ENCODE data around the gene GARIN1A.
"Not testable (repeated sequence)": the region's sequence is repeated elsewhere in the genome, so short reads cannot be mapped to it uniquely, and the experiment has no call there.

GRCh38 chr7:128645844-128646243, 26.2 kb upstream of the GARIN1A start:
- not testable (repeated sequence) for TF ChIP-seq POLR2A (IDR thresholded peaks at IDR 0.05)
- TF ChIP-seq, protein P1, sequence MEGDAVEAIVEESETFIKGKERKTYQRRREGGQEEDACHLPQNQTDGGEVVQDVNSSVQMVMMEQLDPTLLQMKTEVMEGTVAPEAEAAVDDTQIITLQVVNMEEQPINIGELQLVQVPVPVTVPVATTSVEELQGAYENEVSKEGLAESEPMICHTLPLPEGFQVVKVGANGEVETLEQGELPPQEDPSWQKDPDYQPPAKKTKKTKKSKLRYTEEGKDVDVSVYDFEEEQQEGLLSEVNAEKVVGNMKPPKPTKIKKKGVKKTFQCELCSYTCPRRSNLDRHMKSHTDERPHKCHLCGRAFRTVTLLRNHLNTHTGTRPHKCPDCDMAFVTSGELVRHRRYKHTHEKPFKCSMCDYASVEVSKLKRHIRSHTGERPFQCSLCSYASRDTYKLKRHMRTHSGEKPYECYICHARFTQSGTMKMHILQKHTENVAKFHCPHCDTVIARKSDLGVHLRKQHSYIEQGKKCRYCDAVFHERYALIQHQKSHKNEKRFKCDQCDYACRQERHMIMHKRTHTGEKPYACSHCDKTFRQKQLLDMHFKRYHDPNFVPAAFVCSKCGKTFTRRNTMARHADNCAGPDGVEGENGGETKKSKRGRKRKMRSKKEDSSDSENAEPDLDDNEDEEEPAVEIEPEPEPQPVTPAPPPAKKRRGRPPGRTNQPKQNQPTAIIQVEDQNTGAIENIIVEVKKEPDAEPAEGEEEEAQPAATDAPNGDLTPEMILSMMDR (IDR thresholded peaks at IDR 0.05) = not testable (repeated sequence)

Measured in Peyer's patch (tissue), 4 donors.